ENCODE data around the gene TBCCD1.

Gene TBCCD1

GRCh38 chr3:186613637-186614265, 46.6 kb upstream of the TBCCD1 start:
- TF ChIP-seq POLR2AphosphoS5 (IDR thresholded peaks at IDR 0.05; ENCODE audit: low read depth, low read length) (no peak), REST (IDR thresholded peaks at IDR 0.05; ENCODE audit: insufficient read depth in 1 of 2, low read depth in 2 of 2, low read length in 2 of 2) (no peak), TAF1 (IDR thresholded peaks at IDR 0.05; ENCODE audit: borderline replicate concordance, insufficient read depth, low read length) (no peak), SIN3A (IDR thresholded peaks at IDR 0.05; ENCODE audit: borderline replicate concordance, insufficient read depth, low read length) (no peak), FOXP2 (optimal IDR thresholded peaks at IDR 0.05; ENCODE audit: borderline replicate concordance, extremely low read depth, extremely low read length, insufficient read depth) (no peak)

- TF ChIP-seq FOXP2 (optimal IDR thresholded peaks at IDR 0.05; ENCODE audit: borderline replicate concordance, extremely low read depth, extremely low read length, insufficient read depth) (no peak), TAF1 (IDR thresholded peaks at IDR 0.05; ENCODE audit: borderline replicate concordance, insufficient read depth, low read length) (no peak)
These were observed 45.8 kb upstream of the TBCCD1 start, which contains the start of gene AHSG for GRCh38 chr3:186612721-186613636. Gene AHSG, plus strand, starts transcription at chr3:186613060. Its CDS starts 82 bp downstream, at chr3:186613142.

- no peak for TF ChIP-seq FOXP2 (optimal IDR thresholded peaks at IDR 0.05; ENCODE audit: borderline replicate concordance, extremely low read depth, extremely low read length, insufficient read depth)
- no peak for TF ChIP-seq TAF1 (IDR thresholded peaks at IDR 0.05; ENCODE audit: borderline replicate concordance, insufficient read depth, low read length)
- no peak for TF ChIP-seq SIN3A (IDR thresholded peaks at IDR 0.05; ENCODE audit: borderline replicate concordance, insufficient read depth, low read length)
- TF ChIP-seq REST (IDR thresholded peaks at IDR 0.05; ENCODE audit: insufficient read depth in 1 of 2, low read depth in 2 of 2, low read length in 2 of 2): no peak
- TF ChIP-seq POLR2AphosphoS5 (IDR thresholded peaks at IDR 0.05; ENCODE audit: low read depth, low read length): no peak
These were observed 44.9 kb upstream of the TBCCD1 start for GRCh38 chr3:186612065-186612464.

GRCh38 chr3:186609247-186609868, 42.2 kb upstream of the TBCCD1 start:
- TF ChIP-seq FOXP2 (optimal IDR thresholded peaks at IDR 0.05; ENCODE audit: borderline replicate concordance, extremely low read depth, extremely low read length, insufficient read depth): no peak
- no peak for TF ChIP-seq SIN3A (IDR thresholded peaks at IDR 0.05; ENCODE audit: borderline replicate concordance, insufficient read depth, low read length)
- TF ChIP-seq POLR2AphosphoS5 (IDR thresholded peaks at IDR 0.05; ENCODE audit: low read depth, low read length): no peak
- TF ChIP-seq TAF1 (IDR thresholded peaks at IDR 0.05; ENCODE audit: borderline replicate concordance, insufficient read depth, low read length): no peak
- TF ChIP-seq REST (IDR thresholded peaks at IDR 0.05; ENCODE audit: insufficient read depth in 1 of 2, low read depth in 2 of 2, low read length in 2 of 2): no peak

GRCh38 chr3:186608624-186609215, 41.6 kb upstream of the TBCCD1 start:
- TF ChIP-seq FOXP2 (optimal IDR thresholded peaks at IDR 0.05; ENCODE audit: borderline replicate concordance, extremely low read depth, extremely low read length, insufficient read depth): no peak
- TF ChIP-seq SIN3A (IDR thresholded peaks at IDR 0.05; ENCODE audit: borderline replicate concordance, insufficient read depth, low read length): no peak
- no peak for TF ChIP-seq REST (IDR thresholded peaks at IDR 0.05; ENCODE audit: insufficient read depth in 1 of 2, low read depth in 2 of 2, low read length in 2 of 2)
- TF ChIP-seq POLR2AphosphoS5 (IDR thresholded peaks at IDR 0.05; ENCODE audit: low read depth, low read length): no peak
- TF ChIP-seq TAF1 (IDR thresholded peaks at IDR 0.05; ENCODE audit: borderline replicate concordance, insufficient read depth, low read length): no peak
